ENCODE measurements around the gene CCPG1. TPM values are rescaled to one million over a fixed set of nuclear protein-coding genes. Genes with fewer than 3 reads are reported as not detected.

CCPG1 gene
- polyA plus RNA-seq, 1 donor (not counting 4 experiments of a cell fraction or from before 2014, with no cell fraction given) = 12.4 TPM

- H3K9me3 ChIP-seq (ENCODE audit: control insufficient read depth, low read depth, low read length) = no peaks in the 10 kb centered on the region
- no peak for FAIRE-seq
Measured at GRCh38 chr15:55360256-55360655, 47.9 kb downstream of the CCPG1 start.

GRCh38 chr15:55358471-55358870 is 49.7 kb downstream of the CCPG1 start:
- TF ChIP-seq CTCF (optimal IDR thresholded peaks at IDR 0.05 in 1 of 3, IDR thresholded peaks at IDR 0.05 in 1 of 3, conservative IDR thresholded peaks at IDR 0.05 in 1 of 3; ENCODE audit: extremely low read depth in 1 of 3, insufficient read depth in 2 of 3, low read length in 3 of 3) = no peak
- no peak for TF ChIP-seq EZH2 (IDR thresholded peaks at IDR 0.05; ENCODE audit: low read length)
- Histone ChIP-seq H3K4me2 (ENCODE audit: control insufficient read depth, extremely low read depth, insufficient read depth, low read depth, low read length) (no peak overlapping the region), H3K27me3 (ENCODE audit: control insufficient read depth, extremely low read depth, insufficient read depth, low read length) (no peaks in the 10 kb centered on the region), H3K9me1 (ENCODE audit: control insufficient read depth, extremely low read depth, insufficient read depth, low read length) (no peaks in the 10 kb centered on the region), H2AFZ (ENCODE audit: control insufficient read depth, low read length) (no peak overlapping the region), H4K20me1 (ENCODE audit: control insufficient read depth, extremely low read depth, insufficient read depth, low read length) (no peaks in the 10 kb centered on the region), H3K36me3 (ENCODE audit: control insufficient read depth in 2 of 2, extremely low read depth in 1 of 2, insufficient read depth in 2 of 2, low read length in 2 of 2) (peaks cover 0 to 3% of the 10 kb centered on the region in 2 experiments), H3K27ac (ENCODE audit: control insufficient read depth, insufficient read depth, low read length) (no peak overlapping the region), H3K79me2 (ENCODE audit: control insufficient read depth, insufficient read depth, low read length) (no peaks in the 10 kb centered on the region), H3K4me3 (ENCODE audit: control insufficient read depth in 2 of 3, extremely low read depth in 1 of 3, insufficient read depth in 2 of 3, low read depth in 1 of 3, low read length in 3 of 3) (no peak overlapping the region), H3K9me3 (ENCODE audit: control insufficient read depth, low read depth, low read length) (no peaks in the 10 kb centered on the region), H3K4me1 (ENCODE audit: control insufficient read depth, extremely low read depth, insufficient read depth, low read length) (no peaks in the 10 kb centered on the region), H3K9ac (ENCODE audit: control insufficient read depth, extremely low read depth, insufficient read depth, low read length) (no peak overlapping the region)
- DNase-seq (ENCODE audit: low read depth, low spot score) (no peak), FAIRE-seq (no peak)
- dilution Hi-C loops (cut with MboI; ENCODE audit: extremely low pct_ligation_motif_present, low sequenced_read_pairs) = no loop called here

More at GRCh38 chr15:55360256-55360655, 47.9 kb downstream of the CCPG1 start:
- Histone ChIP-seq H3K9ac (ENCODE audit: control insufficient read depth, extremely low read depth, insufficient read depth, low read length) (no peak overlapping the region), H3K9me1 (ENCODE audit: control insufficient read depth, extremely low read depth, insufficient read depth, low read length) (no peaks in the 10 kb centered on the region), H2AFZ (ENCODE audit: control insufficient read depth, low read length) (no peak overlapping the region), H3K27me3 (ENCODE audit: control insufficient read depth, extremely low read depth, insufficient read depth, low read length) (no peaks in the 10 kb centered on the region), H3K79me2 (ENCODE audit: control insufficient read depth, insufficient read depth, low read length) (no peaks in the 10 kb centered on the region), H3K4me1 (ENCODE audit: control insufficient read depth, extremely low read depth, insufficient read depth, low read length) (no peaks in the 10 kb centered on the region), H3K4me2 (ENCODE audit: control insufficient read depth, extremely low read depth, insufficient read depth, low read depth, low read length) (no peak overlapping the region), H3K36me3 (ENCODE audit: control insufficient read depth in 2 of 2, extremely low read depth in 1 of 2, insufficient read depth in 2 of 2, low read length in 2 of 2) (peaks cover 0 to 3% of the 10 kb centered on the region in 2 experiments), H3K27ac (ENCODE audit: control insufficient read depth, insufficient read depth, low read length) (no peak overlapping the region), H4K20me1 (ENCODE audit: control insufficient read depth, extremely low read depth, insufficient read depth, low read length) (no peaks in the 10 kb centered on the region), H3K4me3 (ENCODE audit: control insufficient read depth in 2 of 3, extremely low read depth in 1 of 3, insufficient read depth in 2 of 3, low read depth in 1 of 3, low read length in 3 of 3) (no peak overlapping the region)
- no peak for DNase-seq (ENCODE audit: low read depth, low spot score)
- dilution Hi-C loops (cut with MboI; ENCODE audit: extremely low pct_ligation_motif_present, low sequenced_read_pairs) = no loop called here
- no peak for TF ChIP-seq EZH2 (IDR thresholded peaks at IDR 0.05; ENCODE audit: low read length)

- no peaks in the 10 kb centered on the region for H3K9me1 ChIP-seq (ENCODE audit: control insufficient read depth, extremely low read depth, insufficient read depth, low read length)
- H3K9me3 ChIP-seq (ENCODE audit: control insufficient read depth, low read depth, low read length) = no peaks in the 10 kb centered on the region
- dilution Hi-C loops (cut with MboI; ENCODE audit: extremely low pct_ligation_motif_present, low sequenced_read_pairs) = no loop called here
- no peak overlapping the region for H3K4me3 ChIP-seq (ENCODE audit: control insufficient read depth in 2 of 3, extremely low read depth in 1 of 3, insufficient read depth in 2 of 3, low read depth in 1 of 3, low read length in 3 of 3)
- FAIRE-seq = no peak
- H3K9ac ChIP-seq (ENCODE audit: control insufficient read depth, extremely low read depth, insufficient read depth, low read length) = no peak overlapping the region
- no peak overlapping the region for H3K27ac ChIP-seq (ENCODE audit: control insufficient read depth, insufficient read depth, low read length)
- H3K79me2 ChIP-seq (ENCODE audit: control insufficient read depth, insufficient read depth, low read length) = no peaks in the 10 kb centered on the region
- H3K4me2 ChIP-seq (ENCODE audit: control insufficient read depth, extremely low read depth, insufficient read depth, low read depth, low read length) = no peak overlapping the region
- H4K20me1 ChIP-seq (ENCODE audit: control insufficient read depth, extremely low read depth, insufficient read depth, low read length) = no peaks in the 10 kb centered on the region
- H3K4me1 ChIP-seq (ENCODE audit: control insufficient read depth, extremely low read depth, insufficient read depth, low read length) = no peaks in the 10 kb centered on the region
- no peak overlapping the region for H2AFZ ChIP-seq (ENCODE audit: control insufficient read depth, low read length)
- DNase-seq (ENCODE audit: low read depth, low spot score) = no peak
- TF ChIP-seq CTCF (optimal IDR thresholded peaks at IDR 0.05 in 1 of 3, IDR thresholded peaks at IDR 0.05 in 1 of 3, conservative IDR thresholded peaks at IDR 0.05 in 1 of 3; ENCODE audit: extremely low read depth in 1 of 3, insufficient read depth in 2 of 3, low read length in 3 of 3) (no peak), EZH2 (IDR thresholded peaks at IDR 0.05; ENCODE audit: low read length) (no peak)
- peaks cover 0 to 3% of the 10 kb centered on the region in 2 experiments for H3K36me3 ChIP-seq (ENCODE audit: control insufficient read depth in 2 of 2, extremely low read depth in 1 of 2, insufficient read depth in 2 of 2, low read length in 2 of 2)
- no peaks in the 10 kb centered on the region for H3K27me3 ChIP-seq (ENCODE audit: control insufficient read depth, extremely low read depth, insufficient read depth, low read length)
Measured at GRCh38 chr15:55357774-55358173, 50.4 kb downstream of the CCPG1 start.
